Erythroblast (primary cell): Measurements from ENCODE around the gene KAZN.

Experiments used
- DNase-seq, 2 experiments: peaks; one replicate each; lab custom pipeline; 2025; lab: John Stamatoyannopoulos, UW
- GATA1 ChIP-seq: IDR thresholded peaks from 2 replicates; pipeline ENCODE4 v1.6.1; 2011; ENCODE audit warnings: low read depth, mild to moderate bottlenecking, control low read depth, low read length, moderate library complexity
- POLR2A ChIP-seq: IDR thresholded peaks from 2 replicates; pipeline ENCODE4 v1.6.1; 2011; ENCODE audit warnings: mild to moderate bottlenecking, low read length

Gene KAZN

GRCh38 chr1:15001317-15001915, 402.9 kb downstream of the KAZN start:
- DNase-seq, result no peak
- TF ChIP-seq GATA1 (no peak), POLR2A (no peak)

DNA sequence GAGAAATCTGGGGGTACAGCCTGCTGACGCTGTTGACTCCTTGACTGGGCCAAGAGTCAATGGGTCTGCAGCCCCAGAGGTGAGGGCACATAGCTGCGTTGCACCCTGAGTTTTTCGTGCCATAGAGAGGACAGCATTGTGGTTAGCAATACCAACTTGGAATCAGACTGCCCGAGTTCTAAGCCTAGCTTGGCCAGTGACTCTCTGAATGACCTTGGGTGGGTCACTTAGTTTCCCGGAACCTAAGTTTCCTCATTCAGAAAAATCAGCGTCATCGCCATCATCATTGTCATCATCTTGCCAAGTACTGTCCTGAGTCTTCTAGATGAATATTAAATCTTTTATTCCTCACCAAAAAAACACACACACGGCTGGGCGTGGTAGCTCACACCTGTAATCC, 403.8 kb downstream of the KAZN start:
- TF ChIP-seq POLR2A (no peak), GATA1 (no peak)
- no peak for DNase-seq

GRCh38 chr1:15004396-15004795, 405.9 kb downstream of the KAZN start:
- no peak for TF ChIP-seq POLR2A
- TF ChIP-seq GATA1, result no peak
- no peak for DNase-seq

DNA sequence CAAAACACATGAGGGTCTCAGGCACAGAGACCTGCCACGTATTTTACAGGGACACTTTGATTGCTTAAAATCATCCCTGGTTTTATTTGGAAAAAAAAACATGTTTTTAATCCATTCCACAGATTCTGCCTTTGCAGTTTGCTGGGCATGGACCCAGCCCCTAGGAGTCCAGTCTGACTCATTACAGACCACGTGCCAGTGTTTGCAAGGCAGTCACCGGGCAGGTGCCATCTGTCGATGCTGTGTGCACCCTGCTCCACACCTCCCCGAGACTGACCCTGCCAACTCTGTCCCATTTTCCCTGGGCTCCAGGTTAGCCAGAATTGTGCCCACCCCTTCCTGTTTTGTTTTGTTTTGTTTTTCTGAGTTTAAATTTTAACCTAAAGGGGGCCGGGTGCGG, 406.6 kb downstream of the KAZN start:
- no peak for TF ChIP-seq POLR2A
- TF ChIP-seq GATA1, result no peak
- DNase-seq, result no peak

GRCh38 chr1:15007368-15007767, 408.9 kb downstream of the KAZN start:
- DNase-seq, result no peak
- TF ChIP-seq GATA1 (no peak), POLR2A (no peak)

DNA sequence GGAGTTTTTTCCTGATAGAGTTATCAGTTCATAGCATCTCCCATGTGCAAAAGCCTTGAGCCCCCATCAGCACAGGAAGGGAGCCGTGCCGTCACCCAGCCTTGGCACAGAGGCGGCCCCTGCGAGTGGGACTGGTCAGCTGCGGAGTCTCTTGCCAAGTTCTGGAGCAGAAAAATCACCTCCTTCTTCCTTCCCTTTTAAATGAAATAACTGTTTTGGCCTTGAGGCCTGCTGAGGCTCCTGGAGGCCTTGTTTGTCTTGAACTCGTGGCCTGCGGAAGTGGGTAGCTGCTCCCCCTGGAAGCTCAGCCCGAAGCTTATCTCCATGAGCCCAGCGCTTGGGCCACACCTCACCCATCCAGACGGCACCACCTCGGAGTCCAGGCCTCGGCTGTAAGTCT, 409.4 kb downstream of the KAZN start:
- no peak for DNase-seq
- TF ChIP-seq GATA1, result no peak

- DNase-seq, result no peak
- TF ChIP-seq POLR2A (no peak), GATA1 (no peak)
Observed at GRCh38 chr1:15008783-15009729, 410.6 kb downstream of the KAZN start.

- no peak for TF ChIP-seq POLR2A
- no peak for TF ChIP-seq GATA1
- DNase-seq, result no peak
Observed at GRCh38 chr1:15011160-15011559, 412.7 kb downstream of the KAZN start.

- no peak for DNase-seq
- TF ChIP-seq GATA1, result no peak
Observed at GRCh38 chr1:15011661-15012060, 413.2 kb downstream of the KAZN start.

GRCh38 chr1:15012822-15013221, 414.3 kb downstream of the KAZN start:
- no peak for DNase-seq
- TF ChIP-seq GATA1, result no peak

GRCh38 chr1:15013767-15014166, 415.3 kb downstream of the KAZN start:
- no peak for DNase-seq
- TF ChIP-seq POLR2A (no peak), GATA1 (no peak)

- TF ChIP-seq POLR2A, result no peak
- TF ChIP-seq GATA1, result no peak
- no peak for DNase-seq
Observed at GRCh38 chr1:15014516-15014915, 416.0 kb downstream of the KAZN start.

DNA sequence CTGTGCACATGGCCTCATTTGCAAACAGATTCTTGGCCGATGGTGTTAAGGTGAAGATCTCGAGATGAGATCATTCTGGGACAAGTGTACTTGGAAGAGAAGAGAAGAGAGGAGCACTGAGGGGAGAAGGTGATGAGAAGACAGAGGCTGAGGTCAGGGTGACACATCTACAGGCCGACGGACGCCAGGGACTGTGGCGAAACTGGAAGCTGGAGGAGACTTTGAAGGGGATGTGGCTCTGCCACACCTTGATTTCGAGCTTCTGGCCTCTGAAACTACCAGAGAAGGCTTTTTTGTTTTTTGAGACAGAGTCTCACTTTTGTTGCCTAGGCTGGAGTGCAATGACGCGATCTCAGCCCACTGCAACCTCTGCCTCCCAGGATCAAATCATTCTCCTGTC, 417.5 kb downstream of the KAZN start:
- no peak for DNase-seq
- no peak for TF ChIP-seq GATA1
- no peak for TF ChIP-seq POLR2A

DNA sequence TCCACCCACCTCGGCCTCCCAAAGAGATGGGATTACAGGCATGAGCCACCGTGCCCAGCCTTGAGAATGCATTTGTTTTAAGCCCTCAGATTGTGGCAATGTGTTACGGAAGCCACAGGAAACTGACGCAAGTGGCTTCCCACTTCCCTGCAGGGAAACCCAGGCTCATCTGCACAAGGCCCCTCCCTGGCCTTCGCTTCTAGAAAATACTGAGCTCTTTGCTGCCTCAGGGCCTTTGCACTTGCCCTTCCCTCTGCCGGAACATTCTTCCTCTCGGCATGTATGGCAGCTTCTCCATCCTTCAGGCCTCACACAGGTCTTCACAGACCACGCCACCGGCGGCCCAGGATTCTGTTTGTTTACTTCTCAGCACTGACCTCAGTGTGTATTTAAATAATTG, 418.0 kb downstream of the KAZN start:
- no peak for DNase-seq
- no peak for TF ChIP-seq POLR2A
- TF ChIP-seq GATA1, result no peak

GRCh38 chr1:15017120-15017519, 418.6 kb downstream of the KAZN start:
- TF ChIP-seq GATA1 (no peak), POLR2A (no peak)

More at GRCh38 chr1:15017120-15017519, 418.6 kb downstream of the KAZN start:
- DNase-seq, result no peak
